Measurements from ENCODE around the gene ZNF281.

Gene ZNF281

DNA sequence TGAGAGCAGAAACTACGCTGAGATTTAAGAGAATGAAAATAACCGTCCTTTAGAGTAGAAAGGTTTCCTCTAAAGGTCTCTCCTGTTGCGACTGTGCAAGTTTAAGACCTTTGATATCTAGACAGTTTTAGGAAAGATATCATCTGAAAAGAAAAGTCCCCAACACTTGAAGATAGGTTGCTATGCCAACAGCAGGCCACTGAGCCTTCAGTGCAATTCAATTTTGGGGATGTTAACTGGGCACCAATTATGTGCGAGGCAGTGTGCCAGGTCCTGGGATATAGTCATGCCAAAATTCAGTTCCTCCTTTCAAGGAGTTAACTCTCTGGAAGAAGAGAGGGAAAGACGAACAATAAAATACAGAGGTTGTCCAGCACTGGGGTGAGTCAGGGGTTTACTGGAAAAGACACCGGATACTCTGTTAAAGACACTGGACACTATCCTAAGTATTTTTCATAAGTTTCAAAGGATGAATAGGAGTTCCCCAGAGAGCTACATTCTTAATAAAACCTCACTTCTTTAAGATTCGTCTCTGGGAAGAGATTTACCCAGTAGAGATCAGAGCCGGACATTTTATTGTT, 25.5 kb upstream of the ZNF281 start:
- H3K36me3 ChIP-seq = no peaks in the 10 kb centered on the region
- DNase-seq = no peak
- no peaks in the 10 kb centered on the region for H3K9me3 ChIP-seq
- no peak overlapping the region for H3K4me3 ChIP-seq (ENCODE audit: low read depth, low read length)
- H3K27me3 ChIP-seq = no peaks in the 10 kb centered on the region
- TF ChIP-seq, protein P1, sequence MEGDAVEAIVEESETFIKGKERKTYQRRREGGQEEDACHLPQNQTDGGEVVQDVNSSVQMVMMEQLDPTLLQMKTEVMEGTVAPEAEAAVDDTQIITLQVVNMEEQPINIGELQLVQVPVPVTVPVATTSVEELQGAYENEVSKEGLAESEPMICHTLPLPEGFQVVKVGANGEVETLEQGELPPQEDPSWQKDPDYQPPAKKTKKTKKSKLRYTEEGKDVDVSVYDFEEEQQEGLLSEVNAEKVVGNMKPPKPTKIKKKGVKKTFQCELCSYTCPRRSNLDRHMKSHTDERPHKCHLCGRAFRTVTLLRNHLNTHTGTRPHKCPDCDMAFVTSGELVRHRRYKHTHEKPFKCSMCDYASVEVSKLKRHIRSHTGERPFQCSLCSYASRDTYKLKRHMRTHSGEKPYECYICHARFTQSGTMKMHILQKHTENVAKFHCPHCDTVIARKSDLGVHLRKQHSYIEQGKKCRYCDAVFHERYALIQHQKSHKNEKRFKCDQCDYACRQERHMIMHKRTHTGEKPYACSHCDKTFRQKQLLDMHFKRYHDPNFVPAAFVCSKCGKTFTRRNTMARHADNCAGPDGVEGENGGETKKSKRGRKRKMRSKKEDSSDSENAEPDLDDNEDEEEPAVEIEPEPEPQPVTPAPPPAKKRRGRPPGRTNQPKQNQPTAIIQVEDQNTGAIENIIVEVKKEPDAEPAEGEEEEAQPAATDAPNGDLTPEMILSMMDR (IDR thresholded peaks at IDR 0.05; ENCODE audit: low read depth, low read length) = no peak
- no peaks in the 10 kb centered on the region; the same call in 1 of the 2 replicates for H3K4me1 ChIP-seq

DNA sequence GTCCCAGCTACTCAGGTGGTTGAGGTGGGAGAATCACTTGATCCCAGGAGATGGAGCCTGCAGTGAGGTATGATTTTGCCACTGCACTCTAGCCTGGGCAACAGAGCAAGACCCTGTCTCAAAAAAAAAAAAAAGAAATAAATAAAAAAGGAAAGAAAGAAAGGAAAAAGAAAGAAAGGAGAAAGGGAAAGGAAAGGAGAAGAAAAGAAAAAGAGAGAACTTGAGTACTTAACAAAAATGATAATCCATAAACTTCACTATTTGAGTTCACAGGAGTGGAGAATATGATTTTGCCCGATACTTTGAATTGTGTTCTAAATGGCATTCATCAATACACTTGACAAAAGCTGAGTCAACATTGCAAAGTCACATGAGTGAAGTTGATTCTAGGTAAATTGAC, 23.8 kb upstream of the ZNF281 start:
- DNase-seq = no peak
- TF ChIP-seq, protein P1 (IDR thresholded peaks at IDR 0.05; ENCODE audit: low read depth, low read length) = no peak
- H3K27me3 ChIP-seq = no peaks in the 10 kb centered on the region
- H3K36me3 ChIP-seq = no peaks in the 10 kb centered on the region
- H3K4me3 ChIP-seq (ENCODE audit: low read depth, low read length) = no peak overlapping the region
- no peaks in the 10 kb centered on the region for H3K4me1 ChIP-seq
- H3K9me3 ChIP-seq = no peaks in the 10 kb centered on the region

DNA sequence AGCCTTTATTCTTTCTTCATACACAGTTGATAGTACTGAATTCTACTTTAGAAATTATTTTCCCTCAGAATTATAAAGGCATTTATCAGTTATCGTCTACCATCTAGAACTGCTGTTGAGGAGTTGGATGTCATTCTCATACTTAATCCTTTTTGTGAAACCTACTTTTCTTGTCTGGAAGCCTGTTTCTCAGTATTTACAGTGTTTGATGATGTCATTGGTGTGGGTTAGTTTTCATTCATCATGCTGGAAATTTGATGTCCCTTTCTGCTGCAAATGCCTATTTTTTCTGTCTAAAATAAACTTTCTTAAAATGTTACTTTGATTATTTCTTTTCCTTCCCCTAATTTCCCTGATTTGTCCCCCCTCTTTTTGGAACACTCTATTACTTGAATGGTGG, 22.8 kb upstream of the ZNF281 start:
- Histone ChIP-seq H3K36me3 (no peaks in the 10 kb centered on the region), H3K27me3 (no peaks in the 10 kb centered on the region), H3K4me1 (no peaks in the 10 kb centered on the region), H3K4me3 (ENCODE audit: low read depth, low read length) (no peak overlapping the region), H3K9me3 (no peaks in the 10 kb centered on the region)
- DNase-seq = no peak
- TF ChIP-seq, protein P1 (IDR thresholded peaks at IDR 0.05; ENCODE audit: low read depth, low read length) = no peak

DNA sequence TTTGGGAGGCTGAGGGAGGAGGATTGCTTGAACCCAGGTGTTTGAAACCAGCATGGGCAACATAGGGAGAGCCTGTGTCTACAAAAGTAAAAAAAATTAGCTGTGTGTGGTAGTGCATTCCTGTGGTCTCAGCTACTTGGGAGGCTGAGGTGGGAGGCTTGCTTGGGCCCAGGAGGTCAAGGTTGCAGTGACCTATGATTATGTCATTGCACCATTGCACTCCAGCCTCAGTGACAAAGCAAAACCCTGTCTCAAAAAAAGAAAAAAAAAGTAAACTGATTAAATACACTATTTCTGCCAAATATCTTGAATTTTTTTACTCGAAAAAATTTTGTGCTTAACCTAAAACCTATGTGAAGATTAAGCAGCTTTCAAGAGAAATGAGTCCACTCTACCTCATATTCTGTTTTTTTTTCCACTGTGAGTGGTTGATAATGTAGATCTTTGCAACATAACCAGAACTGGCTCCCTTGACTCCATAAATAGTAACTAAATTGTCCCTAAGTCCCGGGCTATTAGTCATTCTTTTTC, 19.4 kb upstream of the ZNF281 start:
- Histone ChIP-seq H3K36me3 (no peaks in the 10 kb centered on the region), H3K9me3 (no peaks in the 10 kb centered on the region; the same call in 1 of the 2 replicates), H3K27me3 (no peaks in the 10 kb centered on the region), H3K4me3 (ENCODE audit: low read depth, low read length) (no peak overlapping the region), H3K4me1 (no peaks in the 10 kb centered on the region)
- TF ChIP-seq, protein P1 (IDR thresholded peaks at IDR 0.05; ENCODE audit: low read depth, low read length) = no peak
- DNase-seq = no peak

DNA sequence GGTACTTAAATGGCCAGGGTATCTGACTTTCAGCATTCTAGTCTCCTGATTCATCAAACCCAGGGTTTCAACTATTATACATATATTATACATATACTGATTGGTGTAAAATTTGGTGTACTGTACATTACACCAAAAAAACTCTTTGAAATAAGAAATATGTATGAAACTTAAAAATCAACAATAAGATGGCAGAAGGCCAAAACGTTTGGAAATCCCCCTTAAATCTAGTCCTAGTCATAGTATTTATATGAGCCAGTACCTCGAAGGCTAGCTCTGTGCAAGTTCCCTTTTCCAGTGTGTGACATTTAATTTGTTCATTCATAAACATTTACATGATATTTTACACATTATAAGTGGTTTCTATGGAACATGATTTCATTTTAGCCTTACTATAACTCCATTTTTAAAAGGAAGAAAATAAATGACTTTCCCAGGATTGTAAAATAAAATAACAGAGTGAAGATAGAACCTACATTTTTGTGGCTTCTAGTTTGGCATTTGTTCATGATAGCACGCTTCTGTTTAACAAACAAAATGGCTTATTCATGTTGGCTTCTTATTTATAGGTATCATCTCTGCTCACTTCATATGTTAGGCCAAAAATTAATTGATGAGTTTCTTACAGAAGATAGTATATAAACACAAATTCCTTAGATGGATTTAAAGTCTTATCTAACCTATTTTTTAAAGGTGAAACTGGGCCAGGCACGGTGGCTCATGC, 18.8 kb upstream of the ZNF281 start:
- Histone ChIP-seq H3K4me1 (no peaks in the 10 kb centered on the region), H3K36me3 (no peaks in the 10 kb centered on the region), H3K4me3 (ENCODE audit: low read depth, low read length) (no peak overlapping the region), H3K9me3 (no peaks in the 10 kb centered on the region; the same call in 1 of the 2 replicates), H3K27me3 (no peaks in the 10 kb centered on the region)
- no peak for DNase-seq
- TF ChIP-seq, protein P1 (IDR thresholded peaks at IDR 0.05; ENCODE audit: low read depth, low read length) = no peak

DNA sequence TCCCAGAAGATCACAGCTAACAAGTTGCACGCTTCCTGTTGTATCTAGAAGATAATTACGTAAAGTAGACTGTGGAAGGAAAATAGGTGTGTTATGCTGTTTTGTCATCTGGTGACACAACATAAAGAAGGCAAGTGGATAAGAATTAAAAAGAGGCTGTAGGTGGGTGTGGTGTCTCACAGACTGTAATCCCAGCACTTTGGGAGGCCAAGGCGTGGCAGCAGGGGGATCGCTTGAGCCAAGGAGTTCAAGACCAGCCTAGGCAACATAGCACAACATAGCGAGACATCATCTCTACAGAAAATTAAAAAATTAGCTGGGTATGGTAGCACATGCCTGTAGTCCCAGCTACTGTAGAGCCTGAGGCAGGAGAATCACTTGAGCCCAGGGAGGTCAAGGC, 17.9 kb upstream of the ZNF281 start:
- TF ChIP-seq, protein P1 (IDR thresholded peaks at IDR 0.05; ENCODE audit: low read depth, low read length) = no peak

More for the DNA sequence above, 17.9 kb upstream of the ZNF281 start:
- Histone ChIP-seq H3K4me1 (no peaks in the 10 kb centered on the region), H3K4me3 (ENCODE audit: low read depth, low read length) (no peak overlapping the region), H3K36me3 (no peaks in the 10 kb centered on the region), H3K9me3 (no peaks in the 10 kb centered on the region; the same call in 1 of the 2 replicates), H3K27me3 (no peaks in the 10 kb centered on the region)
- DNase-seq = no peak
